ENCODE measurements around the gene GUCA1A. TPM values are rescaled to one million over a fixed set of nuclear protein-coding genes. Genes with fewer than 3 reads are reported as not detected.

Gene GUCA1A
- total RNA-seq, 1 experiment from 2014 or later, result 17.2 TPM

DNA sequence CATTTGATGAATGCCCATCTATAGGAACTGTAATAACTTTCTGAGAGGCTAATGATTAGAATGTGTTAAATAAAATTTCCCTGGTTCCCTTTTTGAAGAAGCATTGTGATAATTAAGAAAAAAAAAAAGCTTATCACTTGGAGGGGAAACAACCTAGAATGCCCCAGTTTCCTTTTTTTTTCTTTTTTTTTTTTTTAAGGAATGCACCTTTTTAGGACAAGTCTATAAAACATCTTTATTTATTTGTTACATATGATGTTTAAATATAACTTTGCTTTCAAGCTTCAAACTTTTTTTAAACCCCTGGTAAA is 51.8 kb downstream of the GUCA1A start:
- H3K23ac ChIP-seq (ENCODE audit: insufficient read length, low read depth, low read length), result no peak overlapping the region
- no peaks in the 10 kb centered on the region for H3K23me2 ChIP-seq (ENCODE audit: insufficient read length, low read depth, low read length, poor library complexity, severe bottlenecking)
- H2BK12ac ChIP-seq (ENCODE audit: insufficient read length, low read depth, low read length), result no peak overlapping the region
- H3K4me1 ChIP-seq (ENCODE audit: insufficient read depth, low read length), result no peaks in the 10 kb centered on the region
- no peaks in the 10 kb centered on the region for H4K20me1 ChIP-seq (ENCODE audit: control insufficient read depth, insufficient read depth, insufficient read length)
- H2BK120ac ChIP-seq (ENCODE audit: low read depth, low read length, poor library complexity, severe bottlenecking), result no peak overlapping the region
- H2BK20ac ChIP-seq (ENCODE audit: low read depth, low read length, poor library complexity, severe bottlenecking), result no peak overlapping the region
- H4K8ac ChIP-seq (replicated peaks; ENCODE audit: insufficient read length, low read depth, low read length), result no peak overlapping the region
- no peak overlapping the region for H3K56ac ChIP-seq (ENCODE audit: insufficient read length, low read depth, low read length)
- no peak overlapping the region for H2AK5ac ChIP-seq (ENCODE audit: insufficient read length, low read length)
- no peaks in the 10 kb centered on the region for H3K79me2 ChIP-seq (ENCODE audit: insufficient read depth, low read length)
- H3K4ac ChIP-seq (ENCODE audit: low read depth, low read length), result no peak overlapping the region
- H2BK15ac ChIP-seq (ENCODE audit: low read depth, low read length), result no peak overlapping the region
- Mint-ChIP-seq H3K9me3 (no peaks in the 10 kb centered on the region), H3K4me1 (peaks cover 0 to 5% of the 10 kb centered on the region in 2 experiments; a peak in 2 of 4 replicates), H3K4me3 (no peak overlapping the region), H3K27ac (peak overlapping the region in 1 of 3 experiments; percentile 20; a peak in 1 of 7 replicates), H3K36me3 (ENCODE audit: insufficient read depth in 1 of 3, low read depth in 3 of 3) (peaks cover 2 to 22% (median 21%) of the 10 kb centered on the region in 3 experiments; a peak in 5 of 7 replicates), H3K27me3 (ENCODE audit: low read depth) (no peaks in the 10 kb centered on the region; the same call in 1 of the 2 replicates)
- no peak overlapping the region for H3K27ac ChIP-seq (ENCODE audit: insufficient read length, low read depth, low read length)
- H4K5ac ChIP-seq (ENCODE audit: insufficient read length, low read depth, low read length), result no peak overlapping the region
- H3K18ac ChIP-seq (ENCODE audit: insufficient read length, low read depth, low read length), result no peak overlapping the region
- no peaks in the 10 kb centered on the region for H3K9me3 ChIP-seq (ENCODE audit: control insufficient read depth, low read depth, low read length)
- no peak overlapping the region for H4K91ac ChIP-seq (ENCODE audit: insufficient read length, low read depth, low read length)
- H2BK5ac ChIP-seq (ENCODE audit: insufficient read length, low read length), result no peak overlapping the region
- no peak overlapping the region for H3K4me2 ChIP-seq (ENCODE audit: insufficient read depth, insufficient read length, low read length)
- no peak for DNase-seq
- TF ChIP-seq, protein P1, sequence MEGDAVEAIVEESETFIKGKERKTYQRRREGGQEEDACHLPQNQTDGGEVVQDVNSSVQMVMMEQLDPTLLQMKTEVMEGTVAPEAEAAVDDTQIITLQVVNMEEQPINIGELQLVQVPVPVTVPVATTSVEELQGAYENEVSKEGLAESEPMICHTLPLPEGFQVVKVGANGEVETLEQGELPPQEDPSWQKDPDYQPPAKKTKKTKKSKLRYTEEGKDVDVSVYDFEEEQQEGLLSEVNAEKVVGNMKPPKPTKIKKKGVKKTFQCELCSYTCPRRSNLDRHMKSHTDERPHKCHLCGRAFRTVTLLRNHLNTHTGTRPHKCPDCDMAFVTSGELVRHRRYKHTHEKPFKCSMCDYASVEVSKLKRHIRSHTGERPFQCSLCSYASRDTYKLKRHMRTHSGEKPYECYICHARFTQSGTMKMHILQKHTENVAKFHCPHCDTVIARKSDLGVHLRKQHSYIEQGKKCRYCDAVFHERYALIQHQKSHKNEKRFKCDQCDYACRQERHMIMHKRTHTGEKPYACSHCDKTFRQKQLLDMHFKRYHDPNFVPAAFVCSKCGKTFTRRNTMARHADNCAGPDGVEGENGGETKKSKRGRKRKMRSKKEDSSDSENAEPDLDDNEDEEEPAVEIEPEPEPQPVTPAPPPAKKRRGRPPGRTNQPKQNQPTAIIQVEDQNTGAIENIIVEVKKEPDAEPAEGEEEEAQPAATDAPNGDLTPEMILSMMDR (conservative IDR thresholded peaks at IDR 0.05), result no peak
- no peak overlapping the region for H3K9ac ChIP-seq (ENCODE audit: extremely low read depth, insufficient read length, low read length)
- no peak overlapping the region for H2AFZ ChIP-seq (ENCODE audit: low read length)
- no peak overlapping the region for H3K14ac ChIP-seq (ENCODE audit: insufficient read depth, low read length)
- no peaks in the 10 kb centered on the region for H3K79me1 ChIP-seq (ENCODE audit: insufficient read depth, low read depth, low read length, poor library complexity, severe bottlenecking)
- H3K27me3 ChIP-seq (ENCODE audit: insufficient read depth, low read length), result no peaks in the 10 kb centered on the region
- H3T11ph ChIP-seq (ENCODE audit: low read length), result no peak overlapping the region
